ENCODE measurements around the gene PLAAT4.

Gene PLAAT4

DNA sequence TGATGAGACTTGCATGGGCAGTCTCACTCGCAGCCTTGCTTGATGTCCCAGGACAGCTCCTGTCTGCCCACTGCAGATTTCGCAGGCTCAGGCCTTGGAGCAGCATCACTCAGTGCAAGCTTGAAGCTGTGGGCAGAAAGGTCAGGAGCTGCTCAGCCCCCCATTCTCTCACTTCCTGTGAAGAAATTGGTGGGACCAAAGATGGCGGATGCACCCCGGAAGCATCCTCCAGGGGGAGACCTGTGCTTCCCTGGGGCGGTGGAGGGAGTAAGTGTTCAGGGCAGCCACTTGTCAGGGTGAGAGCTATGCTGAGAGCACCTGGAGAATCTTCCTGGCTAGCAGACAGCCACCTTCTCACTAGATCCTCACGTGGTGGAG, 15.3 kb downstream of the PLAAT4 start:
- Histone ChIP-seq H2BK15ac (ENCODE audit: low read depth, poor library complexity, severe bottlenecking) (no peak overlapping the region), H2BK12ac (ENCODE audit: low read length in 2 of 2) (no peak overlapping the region), H3K27me3 (ENCODE audit: control insufficient read depth in 1 of 2, insufficient read depth in 1 of 2, low read length in 2 of 2) (peaks cover 0 to 11% of the 10 kb centered on the region in 2 experiments), H3K18ac (ENCODE audit: low read depth in 1 of 2, low read length in 2 of 2) (no peak overlapping the region), H3K14ac (ENCODE audit: low read length in 2 of 2) (no peak overlapping the region), H2BK5ac (ENCODE audit: low read depth, low read length, poor library complexity, severe bottlenecking) (no peak overlapping the region), H3K9ac (ENCODE audit: low read length) (no peak overlapping the region), H4K91ac (ENCODE audit: low read length) (no peak overlapping the region), H3K4me3 (ENCODE audit: insufficient read depth in 1 of 2, low read depth in 1 of 2, low read length in 2 of 2) (no peak overlapping the region), H3K4me2 (ENCODE audit: low read length, poor library complexity, severe bottlenecking) (no peak overlapping the region), H3K79me1 (replicated peaks; ENCODE audit: low read length, poor library complexity, severe bottlenecking) (no peaks in the 10 kb centered on the region), H3K9me3 (ENCODE audit: control insufficient read depth, low read length) (no peaks in the 10 kb centered on the region), H2AK5ac (ENCODE audit: low read length, severe bottlenecking) (no peak overlapping the region), H3K4ac (ENCODE audit: low read depth in 1 of 2, low read length in 2 of 2) (no peak overlapping the region), H3K23ac (ENCODE audit: low read length in 2 of 2) (no peak overlapping the region), H3K36me3 (ENCODE audit: control insufficient read depth in 1 of 2, insufficient read depth in 2 of 2, low read depth in 1 of 2, low read length in 2 of 2) (no peaks in the 10 kb centered on the region), H3K27ac (ENCODE audit: low read length, poor library complexity, severe bottlenecking) (no peak overlapping the region), H2AFZ (ENCODE audit: low read depth, low read length) (no peak overlapping the region), H3K4me1 (ENCODE audit: control insufficient read depth, insufficient read depth, low read depth, low read length) (peaks cover 8% of the 10 kb centered on the region), H4K8ac (ENCODE audit: low read length) (no peak overlapping the region), H2BK120ac (ENCODE audit: low read depth, low read length) (no peak overlapping the region)
- DNase-seq = no peak
- WGBS = 90% methylated on average over 6 of the region's 6 CpGs

GRCh38 chr11:63552921-63553320, 16.3 kb downstream of the PLAAT4 start:
- Histone ChIP-seq H3K36me3 (ENCODE audit: control insufficient read depth in 1 of 2, insufficient read depth in 2 of 2, low read depth in 1 of 2, low read length in 2 of 2) (no peaks in the 10 kb centered on the region), H3K4me3 (ENCODE audit: insufficient read depth in 1 of 2, low read depth in 1 of 2, low read length in 2 of 2) (no peak overlapping the region), H3K14ac (ENCODE audit: low read length in 2 of 2) (no peak overlapping the region), H2BK120ac (ENCODE audit: low read depth, low read length) (no peak overlapping the region), H4K8ac (ENCODE audit: low read length) (no peak overlapping the region), H2AK5ac (ENCODE audit: low read length, severe bottlenecking) (no peak overlapping the region), H3K27ac (ENCODE audit: low read length, poor library complexity, severe bottlenecking) (no peak overlapping the region), H4K91ac (ENCODE audit: low read length) (no peak overlapping the region), H3K27me3 (ENCODE audit: control insufficient read depth in 1 of 2, insufficient read depth in 1 of 2, low read length in 2 of 2) (peaks cover 0 to 11% of the 10 kb centered on the region in 2 experiments), H3K4me2 (ENCODE audit: low read length, poor library complexity, severe bottlenecking) (no peak overlapping the region), H2BK12ac (ENCODE audit: low read length in 2 of 2) (no peak overlapping the region), H3K4me1 (ENCODE audit: control insufficient read depth, insufficient read depth, low read depth, low read length) (peaks cover 5% of the 10 kb centered on the region), H2AFZ (ENCODE audit: low read depth, low read length) (no peak overlapping the region), H3K4ac (ENCODE audit: low read depth in 1 of 2, low read length in 2 of 2) (no peak overlapping the region), H3K9ac (ENCODE audit: low read length) (no peak overlapping the region), H3K9me3 (ENCODE audit: control insufficient read depth, low read length) (no peaks in the 10 kb centered on the region), H2BK5ac (ENCODE audit: low read depth, low read length, poor library complexity, severe bottlenecking) (no peak overlapping the region), H2BK15ac (ENCODE audit: low read depth, poor library complexity, severe bottlenecking) (no peak overlapping the region), H3K23ac (ENCODE audit: low read length in 2 of 2) (no peak overlapping the region), H3K18ac (ENCODE audit: low read depth in 1 of 2, low read length in 2 of 2) (no peak overlapping the region), H3K79me1 (replicated peaks; ENCODE audit: low read length, poor library complexity, severe bottlenecking) (no peaks in the 10 kb centered on the region)
- no peak for DNase-seq
- WGBS = 88% methylated on average over 6 of the region's 7 CpGs

- Histone ChIP-seq H3K18ac (ENCODE audit: low read depth in 1 of 2, low read length in 2 of 2) (no peak overlapping the region), H3K4ac (ENCODE audit: low read depth in 1 of 2, low read length in 2 of 2) (no peak overlapping the region), H2BK15ac (ENCODE audit: low read depth, poor library complexity, severe bottlenecking) (no peak overlapping the region), H3K9me3 (ENCODE audit: control insufficient read depth, low read length) (no peaks in the 10 kb centered on the region), H2BK5ac (ENCODE audit: low read depth, low read length, poor library complexity, severe bottlenecking) (no peak overlapping the region), H2BK120ac (ENCODE audit: low read depth, low read length) (no peak overlapping the region), H3K27ac (ENCODE audit: low read length, poor library complexity, severe bottlenecking) (no peak overlapping the region), H2AK5ac (ENCODE audit: low read length, severe bottlenecking) (no peak overlapping the region), H3K27me3 (ENCODE audit: control insufficient read depth in 1 of 2, insufficient read depth in 1 of 2, low read length in 2 of 2) (peaks cover 0 to 11% of the 10 kb centered on the region in 2 experiments), H4K91ac (ENCODE audit: low read length) (no peak overlapping the region), H3K14ac (ENCODE audit: low read length in 2 of 2) (no peak overlapping the region), H3K4me1 (ENCODE audit: control insufficient read depth, insufficient read depth, low read depth, low read length) (peaks cover 5% of the 10 kb centered on the region), H3K23ac (ENCODE audit: low read length in 2 of 2) (no peak overlapping the region), H3K4me3 (ENCODE audit: insufficient read depth in 1 of 2, low read depth in 1 of 2, low read length in 2 of 2) (no peak overlapping the region), H3K9ac (ENCODE audit: low read length) (no peak overlapping the region), H3K4me2 (ENCODE audit: low read length, poor library complexity, severe bottlenecking) (no peak overlapping the region), H2AFZ (ENCODE audit: low read depth, low read length) (no peak overlapping the region), H2BK12ac (ENCODE audit: low read length in 2 of 2) (no peak overlapping the region), H3K36me3 (ENCODE audit: control insufficient read depth in 1 of 2, insufficient read depth in 2 of 2, low read depth in 1 of 2, low read length in 2 of 2) (no peaks in the 10 kb centered on the region), H4K8ac (ENCODE audit: low read length) (no peak overlapping the region), H3K79me1 (replicated peaks; ENCODE audit: low read length, poor library complexity, severe bottlenecking) (no peaks in the 10 kb centered on the region)
- DNase-seq = no peak
- WGBS = 74% methylated on average over 8 of the region's 8 CpGs
Observed at GRCh38 chr11:63553759-63554158, 17.2 kb downstream of the PLAAT4 start.

GRCh38 chr11:63554877-63555223, 18.2 kb downstream of the PLAAT4 start:
- Histone ChIP-seq H3K27ac (ENCODE audit: low read length, poor library complexity, severe bottlenecking) (no peak overlapping the region), H3K14ac (ENCODE audit: low read length in 2 of 2) (no peak overlapping the region), H2BK12ac (ENCODE audit: low read length in 2 of 2) (no peak overlapping the region), H3K36me3 (ENCODE audit: control insufficient read depth in 1 of 2, insufficient read depth in 2 of 2, low read depth in 1 of 2, low read length in 2 of 2) (no peaks in the 10 kb centered on the region), H3K79me1 (replicated peaks; ENCODE audit: low read length, poor library complexity, severe bottlenecking) (no peaks in the 10 kb centered on the region), H3K18ac (ENCODE audit: low read depth in 1 of 2, low read length in 2 of 2) (no peak overlapping the region), H3K4me1 (ENCODE audit: control insufficient read depth, insufficient read depth, low read depth, low read length) (peaks cover 5% of the 10 kb centered on the region), H3K9ac (ENCODE audit: low read length) (no peak overlapping the region), H3K4me3 (ENCODE audit: insufficient read depth in 1 of 2, low read depth in 1 of 2, low read length in 2 of 2) (no peak overlapping the region), H3K27me3 (ENCODE audit: control insufficient read depth in 1 of 2, insufficient read depth in 1 of 2, low read length in 2 of 2) (peaks cover 0 to 18% of the 10 kb centered on the region in 2 experiments), H3K9me3 (ENCODE audit: control insufficient read depth, low read length) (no peaks in the 10 kb centered on the region), H3K4ac (ENCODE audit: low read depth in 1 of 2, low read length in 2 of 2) (no peak overlapping the region), H2BK15ac (ENCODE audit: low read depth, poor library complexity, severe bottlenecking) (no peak overlapping the region), H2BK5ac (ENCODE audit: low read depth, low read length, poor library complexity, severe bottlenecking) (no peak overlapping the region), H2BK120ac (ENCODE audit: low read depth, low read length) (no peak overlapping the region), H4K91ac (ENCODE audit: low read length) (no peak overlapping the region), H3K23ac (ENCODE audit: low read length in 2 of 2) (no peak overlapping the region), H4K8ac (ENCODE audit: low read length) (no peak overlapping the region), H2AFZ (ENCODE audit: low read depth, low read length) (no peak overlapping the region), H3K4me2 (ENCODE audit: low read length, poor library complexity, severe bottlenecking) (no peak overlapping the region), H2AK5ac (ENCODE audit: low read length, severe bottlenecking) (no peak overlapping the region)
- WGBS = 68% methylated on average over 4 of the region's 4 CpGs
- DNase-seq = no peak

Data from mesenchymal stem cell (in vitro differentiated cells and primary cell).